Neutrophil (primary cell): ENCODE measurements around the gene UBE2R2.
"Not testable (repeated sequence)": the region's sequence is repeated elsewhere in the genome, so short reads cannot be mapped to it uniquely, and the experiment has no call there.

Experiments used
- H3K27ac ChIP-seq: fragments of 200-600 bp; sonication (generic); 2 replicates; pipeline ENCODE4 v1.5.1; 2016; ENCODE audit warnings: mild to moderate bottlenecking, moderate library complexity
- H3K27me3 ChIP-seq: fragments of 200-600 bp; sonication (generic); 2 replicates; pipeline ENCODE4 v1.6.0; 2016; ENCODE audit warnings: mild to moderate bottlenecking
- H3K36me3 ChIP-seq: fragments of 200-600 bp; sonication (generic); 2 replicates; pipeline ENCODE4 v1.5.1; 2017
- H3K4me1 ChIP-seq, 2 experiments: fragments of 200-600 bp in 1 of 2; sonication (generic) in 1 of 2; 1 replicate in 1 of 2; 2 replicates in 1 of 2; pipeline versions ENCODE4 v1.5.1 to v1.6.1; 2013 to 2016; ENCODE audit warnings: low read depth in 1 of 2, low read length in 1 of 2, mild to moderate bottlenecking in 1 of 2, moderate library complexity in 1 of 2; ENCODE audit not compliant: control insufficient read depth in 1 of 2, insufficient read depth in 1 of 2
- H3K4me3 ChIP-seq, 2 experiments: fragments of 200-600 bp in 1 of 2; sonication (generic) in 1 of 2; 1 replicate in 1 of 2; 2 replicates in 1 of 2; pipeline ENCODE4 v1.5.1; 2013 to 2016; ENCODE audit warnings: low read depth in 1 of 2, low read length in 1 of 2, mild to moderate bottlenecking in 1 of 2, moderate library complexity in 1 of 2
- H3K9me3 ChIP-seq: fragments of 200-600 bp; sonication (generic); 2 replicates; pipeline ENCODE4 v1.5.1; 2016
- TF ChIP-seq, protein P1 (sequence below): fragments of 200-600 bp; sonication (generic); IDR thresholded peaks from 2 replicates; pipeline ENCODE4 v1.5.1; 2016; ENCODE audit warnings: antibody characterized with exemption

UBE2R2 gene

DNA sequence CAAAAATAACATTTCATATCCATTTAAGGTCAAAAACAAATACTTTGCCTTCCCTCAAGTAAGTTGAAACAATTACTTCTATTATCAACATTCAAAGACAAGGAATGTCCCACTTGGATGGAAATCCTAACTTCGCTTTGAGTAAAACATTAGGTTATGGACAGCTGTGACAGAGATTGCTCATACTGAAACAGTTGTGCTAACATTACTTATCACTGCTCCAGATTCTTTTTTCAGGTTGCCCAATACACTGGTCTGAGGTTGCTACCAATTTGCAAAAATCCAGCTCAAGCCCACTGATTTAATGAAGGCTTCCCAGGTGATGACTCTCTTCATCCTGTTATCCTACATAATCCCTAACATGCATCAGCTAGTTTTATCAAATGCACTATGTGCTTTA is 133.4 kb downstream of the UBE2R2 start:
- TF ChIP-seq, protein P1, sequence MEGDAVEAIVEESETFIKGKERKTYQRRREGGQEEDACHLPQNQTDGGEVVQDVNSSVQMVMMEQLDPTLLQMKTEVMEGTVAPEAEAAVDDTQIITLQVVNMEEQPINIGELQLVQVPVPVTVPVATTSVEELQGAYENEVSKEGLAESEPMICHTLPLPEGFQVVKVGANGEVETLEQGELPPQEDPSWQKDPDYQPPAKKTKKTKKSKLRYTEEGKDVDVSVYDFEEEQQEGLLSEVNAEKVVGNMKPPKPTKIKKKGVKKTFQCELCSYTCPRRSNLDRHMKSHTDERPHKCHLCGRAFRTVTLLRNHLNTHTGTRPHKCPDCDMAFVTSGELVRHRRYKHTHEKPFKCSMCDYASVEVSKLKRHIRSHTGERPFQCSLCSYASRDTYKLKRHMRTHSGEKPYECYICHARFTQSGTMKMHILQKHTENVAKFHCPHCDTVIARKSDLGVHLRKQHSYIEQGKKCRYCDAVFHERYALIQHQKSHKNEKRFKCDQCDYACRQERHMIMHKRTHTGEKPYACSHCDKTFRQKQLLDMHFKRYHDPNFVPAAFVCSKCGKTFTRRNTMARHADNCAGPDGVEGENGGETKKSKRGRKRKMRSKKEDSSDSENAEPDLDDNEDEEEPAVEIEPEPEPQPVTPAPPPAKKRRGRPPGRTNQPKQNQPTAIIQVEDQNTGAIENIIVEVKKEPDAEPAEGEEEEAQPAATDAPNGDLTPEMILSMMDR, result no peak

DNA sequence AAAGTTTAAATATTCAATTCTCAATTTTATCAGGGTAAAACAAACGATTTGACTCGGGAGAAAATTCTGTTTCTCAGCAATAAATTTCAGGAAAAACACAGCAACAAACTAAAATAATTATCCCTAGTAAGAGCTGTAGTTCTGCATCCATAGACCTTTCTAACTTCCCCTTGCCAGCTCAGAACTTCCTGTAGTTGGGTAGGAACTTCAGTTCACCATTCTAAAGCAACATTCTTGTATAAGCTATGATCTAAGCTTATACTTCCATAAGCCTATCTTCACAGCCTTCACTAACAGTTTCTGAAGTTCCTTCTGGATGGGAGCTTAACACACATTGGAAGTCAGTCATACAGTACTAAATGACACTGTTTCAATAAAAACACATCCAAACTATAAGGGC is 135.1 kb downstream of the UBE2R2 start:
- peak overlapping the region; percentile 8 for H3K27ac ChIP-seq
- H3K4me1 ChIP-seq, result no peaks in the 10 kb centered on the region
- no peaks in the 10 kb centered on the region for H3K9me3 ChIP-seq
- H3K36me3 ChIP-seq, result peaks cover 30% of the 10 kb centered on the region
- H3K4me3 ChIP-seq, result no peak overlapping the region
- no peaks in the 10 kb centered on the region for H3K27me3 ChIP-seq
- TF ChIP-seq, protein P1, result no peak

More for the DNA sequence above, 133.4 kb downstream of the UBE2R2 start:
- H3K9me3 ChIP-seq, result no peaks in the 10 kb centered on the region
- H3K4me3 ChIP-seq, result no peak overlapping the region
- no peaks in the 10 kb centered on the region for H3K4me1 ChIP-seq
- H3K27me3 ChIP-seq, result no peaks in the 10 kb centered on the region
- H3K36me3 ChIP-seq, result peaks cover 32% of the 10 kb centered on the region
- no peak overlapping the region for H3K27ac ChIP-seq

DNA sequence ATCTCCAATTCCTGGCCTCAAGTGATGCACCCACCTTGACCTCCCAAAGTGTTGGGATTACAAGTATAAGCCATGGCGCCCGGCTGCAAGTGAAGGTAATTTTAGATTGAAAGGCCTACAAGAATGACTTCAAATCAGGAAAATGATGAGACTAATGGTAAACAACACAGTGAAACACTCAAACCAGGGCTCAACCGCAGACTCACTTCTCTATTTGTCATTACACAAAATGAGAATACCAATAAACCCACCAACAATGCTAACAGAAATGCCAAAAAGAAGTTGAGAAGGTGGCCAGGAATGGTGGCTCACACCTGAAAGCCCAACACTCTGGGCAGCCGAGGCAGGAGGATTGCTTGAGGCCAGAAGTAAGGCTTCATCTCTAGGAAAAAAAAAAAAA is 139.6 kb downstream of the UBE2R2 start:
- TF ChIP-seq, protein P1, result no peak
- Histone ChIP-seq H3K36me3 (peaks cover 21% of the 10 kb centered on the region), H3K4me3 (no peak overlapping the region)

DNA sequence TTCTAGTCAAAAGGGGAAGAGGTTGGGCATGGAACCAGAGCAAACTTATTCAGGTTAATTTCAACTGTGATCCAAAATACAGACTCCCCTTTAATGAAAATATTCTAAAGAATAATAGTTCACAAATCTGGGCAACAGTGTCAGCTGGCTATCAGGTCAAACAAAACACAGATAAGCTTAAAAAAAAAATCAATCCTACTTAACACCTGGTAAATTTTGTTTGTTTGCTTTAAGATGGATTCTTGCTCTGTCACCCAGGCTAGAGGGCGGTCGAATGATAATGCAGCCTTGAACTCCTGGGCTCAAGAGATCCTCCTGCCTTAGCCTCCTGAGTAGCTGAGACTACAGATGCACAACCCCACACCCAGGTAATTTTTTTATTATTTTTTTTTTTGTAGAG is 142.8 kb downstream of the UBE2R2 start:
- Histone ChIP-seq H3K27me3 (no peaks in the 10 kb centered on the region), H3K9me3 (no peaks in the 10 kb centered on the region), H3K27ac (no peak overlapping the region), H3K4me3 (no peak overlapping the region), H3K4me1 (no peaks in the 10 kb centered on the region), H3K36me3 (peaks cover 10% of the 10 kb centered on the region)
- TF ChIP-seq, protein P1, result no peak

More for the DNA sequence above, 139.6 kb downstream of the UBE2R2 start:
- Histone ChIP-seq H3K27ac (no peak overlapping the region), H3K27me3 (no peaks in the 10 kb centered on the region), H3K9me3 (no peaks in the 10 kb centered on the region), H3K4me1 (no peaks in the 10 kb centered on the region)

DNA sequence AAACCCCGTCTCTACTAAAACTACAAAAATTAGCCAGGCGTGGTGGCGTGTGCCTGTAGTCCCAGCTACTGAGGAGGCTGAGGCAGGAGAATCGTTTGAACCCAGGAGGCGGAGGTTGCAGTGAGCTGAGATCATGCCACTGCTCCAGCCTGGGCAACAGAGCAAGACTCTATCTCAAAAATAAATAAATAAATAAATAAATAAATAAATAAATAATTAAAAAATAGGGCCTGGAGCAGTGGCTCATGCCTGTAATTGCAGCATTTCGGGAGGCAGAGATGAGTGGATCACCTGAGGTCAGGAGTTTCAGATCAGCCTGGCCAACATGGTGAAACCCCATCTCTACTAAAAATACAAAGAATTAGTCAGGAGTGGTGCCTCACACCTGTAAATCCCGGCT is 145.5 kb downstream of the UBE2R2 start:
- H3K27ac ChIP-seq, H3K9me3 ChIP-seq, H3K4me3 ChIP-seq, H3K36me3 ChIP-seq, H3K4me1 ChIP-seq, H3K27me3 ChIP-seq: not testable (repeated sequence)

- H3K27ac ChIP-seq, result no peak overlapping the region
- no peaks in the 10 kb centered on the region for H3K9me3 ChIP-seq
- TF ChIP-seq, protein P1, result no peak
- no peaks in the 10 kb centered on the region for H3K4me1 ChIP-seq
- no peak overlapping the region for H3K4me3 ChIP-seq
- no peaks in the 10 kb centered on the region for H3K36me3 ChIP-seq
- H3K27me3 ChIP-seq, result no peaks in the 10 kb centered on the region
Measured at GRCh38 chr9:33964086-33964768, 147.3 kb downstream of the UBE2R2 start.
